NCI-H146 (cell line): ENCODE measurements around the gene FAM43B.

Source experiments
- DNase-seq: peaks from one replicate; lab custom pipeline; 2025; lab: John Stamatoyannopoulos, UW

Gene FAM43B

DNA sequence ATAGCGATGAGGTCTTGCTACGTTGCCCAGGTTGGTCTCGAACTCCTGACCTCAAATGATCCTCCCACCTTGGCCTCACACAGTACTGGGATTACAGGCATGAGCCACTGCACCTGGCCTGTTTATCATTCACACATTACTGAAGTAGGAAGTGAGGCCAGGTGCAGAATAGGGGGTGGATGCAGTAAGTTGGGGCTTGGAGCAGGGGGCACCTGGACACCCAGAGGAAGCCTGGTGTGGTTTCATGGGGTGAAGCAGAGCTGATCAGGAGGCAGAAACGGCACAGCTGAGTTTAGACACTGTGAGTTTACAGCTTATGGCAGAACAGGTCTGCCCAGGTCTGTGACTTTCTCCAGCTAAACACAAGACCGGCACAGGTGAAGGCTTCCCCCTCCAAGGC is 41.4 kb downstream of the FAM43B start:
- DNase-seq = no peak

DNA sequence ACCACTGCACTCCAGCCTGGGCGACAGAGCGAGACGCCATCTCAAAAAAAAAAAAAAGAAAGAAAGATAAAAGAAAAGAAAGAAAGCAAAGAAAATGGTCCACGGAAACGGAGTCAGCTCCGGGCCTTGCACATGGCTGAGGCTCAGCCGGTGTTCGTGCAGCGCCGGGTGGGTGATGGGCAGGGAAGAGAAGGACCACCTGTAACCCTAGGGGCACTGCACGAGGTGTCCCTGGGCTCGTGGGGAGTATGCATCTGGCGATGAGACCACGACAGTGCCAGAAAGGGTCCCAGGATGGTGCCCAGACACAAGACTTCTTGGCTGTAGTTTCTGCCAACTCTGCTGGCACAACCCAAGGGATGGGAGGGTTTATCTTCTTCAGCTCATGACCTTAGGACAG is 42.4 kb downstream of the FAM43B start:
- no peak for DNase-seq

DNA sequence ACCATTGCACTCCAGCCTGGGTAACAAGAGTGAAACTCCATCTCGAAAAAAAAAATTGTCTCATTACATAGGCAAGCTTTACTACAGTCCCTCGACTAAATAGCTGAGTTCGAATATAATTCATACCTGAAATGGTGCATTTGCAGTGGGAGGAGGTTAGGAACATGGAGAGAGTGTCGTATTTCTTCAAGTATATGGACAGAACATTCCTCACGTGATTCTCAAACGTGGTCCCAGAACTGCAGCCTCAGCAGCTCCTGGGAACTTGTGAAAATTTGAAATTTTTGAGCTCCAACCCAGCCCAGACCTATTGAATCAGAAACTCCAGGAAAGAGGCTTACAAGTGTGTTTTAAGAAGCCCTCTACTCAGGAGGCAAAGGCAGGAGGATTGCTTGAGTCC is 43.7 kb downstream of the FAM43B start:
- no peak for DNase-seq

DNA sequence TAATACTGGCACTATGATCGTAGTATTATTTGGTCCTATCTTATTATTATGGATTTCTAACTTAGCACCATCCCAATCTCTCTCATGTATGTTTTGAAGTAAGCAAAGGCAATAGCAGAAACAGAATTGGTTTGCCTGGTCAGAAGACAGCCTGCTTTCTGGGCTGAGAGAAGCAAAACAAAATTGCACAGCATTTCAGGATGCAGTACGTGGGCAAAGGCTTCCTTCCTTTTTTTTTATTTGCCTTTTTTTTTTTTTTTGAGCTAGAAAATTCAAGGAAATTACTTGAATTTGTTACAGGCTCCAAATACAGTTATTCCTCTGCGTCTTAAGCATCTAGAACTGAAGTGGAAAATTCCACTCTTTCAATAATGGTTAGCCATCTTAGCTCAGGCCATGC is 45.3 kb downstream of the FAM43B start:
- no peak for DNase-seq

DNA sequence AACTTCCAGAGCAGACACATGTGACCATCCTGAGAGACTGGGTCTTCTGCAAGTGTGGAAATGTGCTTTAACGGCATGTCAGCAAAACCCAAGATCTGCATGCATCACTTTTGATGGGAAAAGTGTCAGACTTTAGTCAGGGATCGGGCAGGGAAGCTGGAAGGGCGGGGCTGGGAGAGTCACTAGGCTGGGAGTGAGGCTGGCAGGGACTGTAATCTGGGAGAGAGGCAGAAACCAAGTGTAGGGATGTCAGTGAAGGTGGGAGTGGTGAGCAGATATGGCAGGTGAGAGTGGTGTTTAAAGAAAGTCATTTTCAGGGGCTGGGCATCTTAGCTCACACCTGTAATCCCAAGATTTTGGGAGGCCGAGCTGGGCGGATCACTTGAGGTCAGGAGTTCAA is 47.8 kb downstream of the FAM43B start:
- no peak for DNase-seq

DNA sequence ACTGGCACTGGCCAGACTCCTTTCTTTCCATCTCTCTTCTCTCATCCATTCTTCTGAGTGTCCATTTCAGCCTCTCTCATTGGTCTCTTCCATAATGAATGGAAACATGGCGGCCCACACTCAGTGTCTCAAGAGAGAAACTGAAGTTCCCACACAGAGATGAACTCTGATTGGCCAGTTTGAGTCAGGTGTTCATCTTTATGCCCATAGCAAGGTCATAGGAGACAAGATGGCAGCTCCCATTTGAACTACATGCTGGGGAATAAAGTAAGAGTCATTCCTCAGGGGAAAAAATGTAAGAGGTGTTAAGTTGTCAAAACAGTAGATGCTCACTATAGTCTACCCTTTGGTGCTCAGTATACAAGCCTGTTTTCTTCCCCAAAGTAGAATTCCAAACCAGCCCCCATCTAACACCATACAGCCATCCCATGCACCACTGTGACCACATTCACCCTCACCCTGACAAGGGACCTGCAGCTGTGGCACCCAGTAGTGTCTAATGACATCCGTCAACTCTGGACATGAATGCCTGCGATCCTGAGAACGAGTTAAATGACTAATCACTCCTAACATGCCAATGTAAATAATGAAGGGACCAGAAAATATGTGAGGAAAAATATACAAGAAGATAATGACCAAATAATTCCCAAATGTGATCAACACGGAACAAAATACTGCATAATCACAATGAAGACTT is 48.9 kb downstream of the FAM43B start:
- DNase-seq = peak; percentile 13

DNA sequence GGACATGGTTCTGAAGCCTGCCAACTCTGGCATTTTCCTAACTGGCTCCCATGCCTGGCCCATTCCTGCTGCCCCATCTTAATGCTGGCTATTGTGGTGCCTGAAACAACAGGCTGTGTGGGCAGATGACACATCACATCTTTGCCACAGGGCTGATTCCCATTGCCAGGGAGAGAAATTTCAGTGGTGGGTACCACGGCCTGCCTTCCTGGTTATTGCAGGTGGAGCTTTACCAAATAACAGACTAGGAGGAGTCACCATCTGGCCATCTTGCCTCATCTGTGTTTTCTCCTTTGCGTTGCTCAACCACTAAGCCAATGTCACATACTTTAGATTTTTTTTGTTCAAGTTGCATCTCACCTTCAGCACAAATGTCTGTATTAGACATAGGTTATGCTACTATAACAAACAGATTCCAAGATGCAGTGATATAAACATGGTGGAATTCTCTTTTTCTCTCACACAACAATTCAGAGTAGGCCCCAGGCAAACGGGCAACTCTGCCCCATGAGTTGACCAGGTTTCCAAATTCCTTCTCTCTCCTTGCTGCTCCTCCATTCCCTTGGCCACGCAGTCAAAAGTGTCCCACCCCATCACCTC is 50.6 kb downstream of the FAM43B start:
- DNase-seq = no peak

DNA sequence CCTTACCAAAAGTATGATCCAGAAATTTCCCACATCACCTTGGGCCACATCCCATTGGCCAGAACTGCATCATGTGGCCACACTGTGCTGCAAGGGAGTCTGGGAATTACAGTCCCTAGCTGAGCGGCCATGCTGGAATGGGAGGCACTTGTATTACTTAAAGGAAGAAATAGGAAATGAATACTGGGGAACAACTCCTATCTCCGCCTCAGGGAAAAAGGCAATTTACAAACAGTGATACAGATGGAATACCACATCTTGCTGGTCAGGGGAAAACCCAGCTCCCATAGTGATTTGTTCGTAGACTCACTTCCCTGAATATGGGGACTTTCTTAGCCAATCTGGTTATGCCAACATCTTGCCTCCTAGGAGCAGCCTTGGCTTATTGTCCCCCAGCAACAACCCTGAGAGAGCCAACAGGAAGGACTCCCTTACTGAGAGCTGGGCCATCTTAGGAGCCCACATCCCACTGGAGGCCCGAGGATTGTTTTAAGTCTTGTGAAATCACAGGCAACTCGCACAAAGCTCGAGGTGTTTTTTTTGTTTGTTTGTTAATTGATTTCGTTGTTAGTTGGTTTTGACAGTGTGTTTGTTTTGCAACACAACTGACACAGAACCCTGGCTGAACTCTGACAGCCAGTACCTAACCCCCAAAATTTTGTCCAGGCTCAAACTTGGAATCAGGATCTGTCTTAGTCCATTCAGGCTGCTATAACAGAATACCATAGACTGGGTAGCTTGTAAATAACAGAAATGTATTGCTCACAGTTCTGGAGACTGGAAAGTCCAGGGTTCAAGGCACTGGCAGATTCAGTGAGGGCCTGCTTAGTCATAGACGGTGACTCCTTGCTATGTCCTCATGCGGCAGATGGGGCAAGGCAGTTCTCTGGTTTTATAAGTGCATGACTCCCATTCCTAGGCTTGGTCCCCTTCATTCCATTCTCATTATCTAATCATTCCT is 51.4 kb downstream of the FAM43B start:
- DNase-seq = no peak
